DOHH2 (cell line): Measurements from ENCODE around the gene ANO10.

Source experiments
- H3F3A ChIP-seq: fragments of 200-600 bp; sonication (generic), shearing (Covaris generic); 2 replicates; pipeline ENCODE4 v1.6.0; 2016; ENCODE audit warnings: antibody characterized with exemption, mild to moderate bottlenecking; ENCODE audit not compliant: control insufficient read depth, insufficient read depth
- H3K27ac ChIP-seq: fragments of 200-600 bp; sonication (generic); 2 replicates; pipeline ENCODE4 v1.5.1; 2014; ENCODE audit warnings: low read depth, mild to moderate bottlenecking, low read length, moderate library complexity
- H3K27me3 ChIP-seq: fragments of 200-600 bp; sonication (generic); 2 replicates; pipeline ENCODE4 v1.6.1; 2014; ENCODE audit warnings: mild to moderate bottlenecking, low read length, mixed read lengths; ENCODE audit not compliant: control insufficient read depth
- H3K36me3 ChIP-seq: fragments of 200-600 bp; sonication (generic); 2 replicates; pipeline ENCODE4 v1.6.1; 2014; ENCODE audit warnings: mild to moderate bottlenecking, low read length, moderate library complexity, mixed read lengths; ENCODE audit not compliant: control insufficient read depth
- H3K4me1 ChIP-seq: fragments of 200-600 bp; sonication (generic); 2 replicates; pipeline ENCODE4 v1.6.1; 2014; ENCODE audit warnings: mild to moderate bottlenecking, low read length, mixed read lengths; ENCODE audit not compliant: control insufficient read depth
- H3K4me2 ChIP-seq: fragments of 200-600 bp; sonication (generic); 2 replicates; pipeline ENCODE4 v1.6.0; 2014; ENCODE audit warnings: mild to moderate bottlenecking, low read length, moderate library complexity
- H3K4me3 ChIP-seq: fragments of 200-600 bp; sonication (generic); 2 replicates; pipeline ENCODE4 v1.5.1; 2014; ENCODE audit warnings: mild to moderate bottlenecking, low read length, mixed read lengths
- H3K79me2 ChIP-seq: fragments of 200-600 bp; sonication (generic); 2 replicates; pipeline ENCODE4 v1.6.1; 2014; ENCODE audit warnings: mild to moderate bottlenecking, low read length, mixed read lengths; ENCODE audit not compliant: control insufficient read depth
- H3K9me2 ChIP-seq: fragments of 200-600 bp; sonication (generic); replicated peaks from 2 replicates; pipeline ENCODE4 v1.6.1; 2014; ENCODE audit warnings: mild to moderate bottlenecking, low read length, mixed read lengths; ENCODE audit not compliant: control insufficient read depth
- H3K9me3 ChIP-seq: fragments of 200-600 bp; sonication (generic); 2 replicates; pipeline ENCODE4 v1.6.1; 2014; ENCODE audit warnings: antibody characterized with exemption, low read length, mixed read lengths; ENCODE audit not compliant: control insufficient read depth, insufficient read depth
- H4K20me1 ChIP-seq: fragments of 200-600 bp; sonication (generic); 2 replicates; pipeline ENCODE4 v1.6.0; 2014; ENCODE audit warnings: low read depth, mild to moderate bottlenecking, antibody characterized with exemption, low read length, moderate library complexity; ENCODE audit not compliant: control insufficient read depth, insufficient read depth
- CTCF ChIP-seq: fragments of 200-600 bp; sonication (generic); IDR thresholded peaks from one replicate; pipeline ENCODE4 v1.5.1; 2014; ENCODE audit warnings: antibody characterized with exemption, mild to moderate bottlenecking, low read depth, low read length; ENCODE audit not compliant: poor library complexity, severe bottlenecking
- EZH2phosphoT487 ChIP-seq: fragments of 200-600 bp; sonication (generic); IDR thresholded peaks from 2 replicates; pipeline ENCODE4 v1.6.1; 2017; ENCODE audit warnings: borderline replicate concordance, mild to moderate bottlenecking, antibody characterized with exemption, low read length, moderate library complexity, mixed read lengths

ANO10 gene

GRCh38 chr3:43366481-43366880 is 255.3 kb downstream of the ANO10 start:
- Histone ChIP-seq H3K27ac (no peak overlapping the region), H3K9me3 (no peaks in the 10 kb centered on the region), H3K36me3 (no peaks in the 10 kb centered on the region), H3K4me3 (no peak overlapping the region), H3F3A (no peaks in the 10 kb centered on the region), H3K4me1 (no peaks in the 10 kb centered on the region), H3K27me3 (no peaks in the 10 kb centered on the region), H3K79me2 (no peaks in the 10 kb centered on the region), H3K9me2 (no peaks in the 10 kb centered on the region), H3K4me2 (no peak overlapping the region), H4K20me1 (no peaks in the 10 kb centered on the region)
- TF ChIP-seq EZH2phosphoT487, result no peak
- no peak for TF ChIP-seq CTCF

DNA sequence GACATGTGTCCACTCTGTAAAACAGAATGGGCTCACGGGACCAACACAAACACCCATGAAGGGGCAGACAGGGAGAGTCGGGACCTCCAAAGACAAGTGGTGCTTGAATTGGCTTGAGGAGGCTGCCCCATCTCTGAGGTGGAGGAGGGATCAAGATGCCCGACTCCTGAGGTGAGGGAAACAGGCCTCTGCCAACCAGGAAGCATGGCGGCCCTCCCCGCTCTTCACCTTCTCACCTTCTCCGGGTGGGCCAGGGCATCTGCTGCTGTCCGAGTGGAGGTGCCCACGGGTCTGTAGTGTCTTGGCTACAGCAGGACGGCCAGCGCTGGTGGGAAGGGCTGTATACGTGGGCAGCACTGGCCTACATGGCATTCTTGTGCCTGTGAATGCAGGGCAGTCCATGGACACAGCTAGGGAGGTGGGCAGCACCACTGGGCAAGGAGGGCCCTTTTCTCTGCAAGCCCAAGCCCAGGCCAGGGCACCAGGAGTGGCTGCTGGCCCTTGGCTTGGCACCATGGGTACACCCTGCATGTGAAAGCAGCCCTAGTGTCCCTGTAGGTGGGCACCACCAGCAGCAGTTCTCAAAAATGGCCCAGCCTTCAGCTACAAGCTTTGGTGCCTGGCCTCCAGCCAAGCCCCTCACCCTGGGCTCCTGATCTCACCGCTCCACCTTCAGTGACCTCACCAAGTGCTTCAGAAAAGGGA is 256.1 kb downstream of the ANO10 start:
- Histone ChIP-seq H3K27me3 (no peaks in the 10 kb centered on the region), H3K9me3 (no peaks in the 10 kb centered on the region), H3K79me2 (no peaks in the 10 kb centered on the region), H3F3A (no peaks in the 10 kb centered on the region), H3K9me2 (no peaks in the 10 kb centered on the region), H3K4me2 (no peak overlapping the region), H3K4me3 (no peak overlapping the region), H3K27ac (no peak overlapping the region), H3K36me3 (no peaks in the 10 kb centered on the region), H3K4me1 (no peaks in the 10 kb centered on the region), H4K20me1 (no peaks in the 10 kb centered on the region)
- TF ChIP-seq CTCF (no peak), EZH2phosphoT487 (no peak)

DNA sequence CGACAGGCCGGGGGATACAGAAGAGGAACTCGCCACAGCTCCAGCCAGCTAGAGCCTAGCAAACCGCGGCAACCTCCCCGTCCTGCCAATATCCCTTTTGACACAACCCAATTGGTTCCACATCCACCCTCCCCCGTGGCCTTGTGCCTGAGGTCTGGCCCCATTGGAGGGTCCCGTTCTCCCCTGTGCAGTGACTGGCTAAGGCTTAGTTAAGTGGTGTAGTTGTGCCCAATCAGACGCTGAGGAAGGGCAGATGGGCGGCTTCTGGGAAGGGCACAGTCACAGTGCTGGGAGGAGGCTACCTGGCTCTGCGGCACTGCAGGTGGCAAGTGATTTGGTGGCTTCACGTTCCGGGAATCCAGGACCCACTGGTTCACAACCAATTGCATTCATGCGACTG is 256.9 kb downstream of the ANO10 start:
- Histone ChIP-seq H3K27ac (no peak overlapping the region), H3K79me2 (no peaks in the 10 kb centered on the region), H3K9me2 (no peaks in the 10 kb centered on the region), H3F3A (no peaks in the 10 kb centered on the region), H3K27me3 (no peaks in the 10 kb centered on the region), H3K9me3 (no peaks in the 10 kb centered on the region), H3K36me3 (no peaks in the 10 kb centered on the region), H3K4me1 (no peaks in the 10 kb centered on the region), H4K20me1 (no peaks in the 10 kb centered on the region), H3K4me3 (no peak overlapping the region), H3K4me2 (no peak overlapping the region)
- TF ChIP-seq EZH2phosphoT487 (no peak), CTCF (no peak)
